HG03439 (cell line): ENCODE results near the gene MTPN.

Source experiments
- ATAC-seq: cut with Tn5 transposase; IDR thresholded peaks from one replicate; pipeline ENCODE4 v1.9.1; 2021; ENCODE audit warnings: mild to moderate bottlenecking, moderate library complexity; ENCODE audit not compliant: unreplicated experiment

Gene MTPN

GRCh38 chr7:135929249-135929648 lies 47.9 kb downstream of the MTPN start:
- no peak for ATAC-seq

- ATAC-seq, result no peak
Observed at GRCh38 chr7:135928136-135928535, 49.0 kb downstream of the MTPN start.

- no peak for ATAC-seq
Observed at GRCh38 chr7:135925210-135925609, 51.9 kb downstream of the MTPN start.

- no peak for ATAC-seq
Observed at GRCh38 chr7:135924302-135924701, 52.9 kb downstream of the MTPN start.

GRCh38 chr7:135922263-135922662 lies 54.9 kb downstream of the MTPN start:
- ATAC-seq, result no peak

GRCh38 chr7:135920478-135920877 lies 56.7 kb downstream of the MTPN start:
- no peak for ATAC-seq

GRCh38 chr7:135919071-135919841 lies 57.9 kb downstream of the MTPN start:
- no peak for ATAC-seq

GRCh38 chr7:135918134-135918533 lies 59.0 kb downstream of the MTPN start:
- ATAC-seq, result no peak

GRCh38 chr7:135917721-135918120 lies 59.4 kb downstream of the MTPN start:
- no peak for ATAC-seq

- no peak for ATAC-seq
Observed at GRCh38 chr7:135914346-135914745, 62.8 kb downstream of the MTPN start.

- ATAC-seq, result no peak
Observed at GRCh38 chr7:135913404-135913803, 63.8 kb downstream of the MTPN start.

- no peak for ATAC-seq
Observed at GRCh38 chr7:135911099-135911498, 66.1 kb downstream of the MTPN start.

GRCh38 chr7:135910393-135911036 lies 66.6 kb downstream of the MTPN start:
- ATAC-seq, result no peak

GRCh38 chr7:135905858-135906257 lies 71.3 kb downstream of the MTPN start:
- no peak for ATAC-seq

- no peak for ATAC-seq
Observed at GRCh38 chr7:135905355-135905754, 71.8 kb downstream of the MTPN start.

- no peak for ATAC-seq
Observed at GRCh38 chr7:135904282-135904681, 72.9 kb downstream of the MTPN start.

- no peak for ATAC-seq
Observed at GRCh38 chr7:135901585-135902540, 75.3 kb downstream of the MTPN start.

- ATAC-seq, result no peak
Observed at GRCh38 chr7:135900065-135900546, 77.1 kb downstream of the MTPN start.

- no peak for ATAC-seq
Observed at GRCh38 chr7:135899458-135900064, 77.6 kb downstream of the MTPN start.

GRCh38 chr7:135898226-135898625 lies 78.9 kb downstream of the MTPN start:
- ATAC-seq, result no peak

GRCh38 chr7:135894816-135895215 lies 82.3 kb downstream of the MTPN start:
- ATAC-seq, result no peak
